Activated naive CD4-positive, alpha-beta T cell treated with anti-CD3 and anti-CD28 coated beads, Interleukin-2, amount 50 U/mL, for 72 hours (primary cell): Measurements from ENCODE around the gene PRAMEF1. TPM values are rescaled to one million over a fixed set of nuclear protein-coding genes. Genes with fewer than 3 reads are reported as not detected.
"Not testable (repeated sequence)": the region's sequence is repeated elsewhere in the genome, so short reads cannot be mapped to it uniquely, and the experiment has no call there.

Experiments
- ATAC-seq, 2 donors: fragments of 150-1000 bp; cut with Tn5 transposase; 2 replicates each; pipeline ENCODE4 v1.10.0; 2021; ENCODE audit warnings: mild to moderate bottlenecking in 2 of 2, moderate library complexity in 2 of 2
- DNase-seq, 2 donors: peaks; one replicate each; pipeline ENCODE4 v3.0.0; 2021 to 2022; ENCODE audit warnings: low spot score in 2 of 2
- H3K27ac Mint-ChIP-seq, 2 donors: one replicate each; pipeline ENCODE4 v1.8.0; 2022; ENCODE audit warnings: mild to moderate bottlenecking in 2 of 2, mixed read lengths in 2 of 2
- H3K36me3 Mint-ChIP-seq, 2 donors: one replicate each; pipeline ENCODE4 v1.8.0; 2022; ENCODE audit warnings: mixed read lengths in 2 of 2
- H3K9me3 Mint-ChIP-seq, 2 donors: one replicate each; pipeline ENCODE4 v1.8.0; 2022; ENCODE audit warnings: mixed read lengths in 2 of 2
- total RNA-seq, 2 donors: library from RNA; stranded (reverse); gene quantifications; one replicate each; pipeline ENCODE4 v1.2.3, GENCODE V29; 2022

The PRAMEF1 gene
- total RNA-seq, 2 donors from 2014 or later: not detected

DNA sequence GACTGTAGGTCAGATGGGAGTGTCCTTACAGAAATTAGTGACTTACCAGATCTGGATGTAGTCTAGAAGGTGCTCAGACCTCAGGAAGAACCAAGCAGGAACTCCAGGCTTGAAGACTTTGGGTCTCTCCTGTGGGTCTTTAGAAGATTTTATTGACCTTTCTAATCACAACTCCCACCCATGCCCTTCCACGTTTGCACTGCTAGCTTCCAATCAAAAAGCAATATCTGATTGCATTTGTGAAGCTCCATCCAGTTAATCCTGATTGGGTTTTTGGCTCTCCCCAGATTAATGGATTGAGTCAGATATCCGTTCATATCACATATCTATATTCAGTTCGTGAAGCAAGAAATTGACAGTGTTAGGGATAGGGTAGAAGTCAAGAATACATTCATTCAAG is 40.1 kb downstream of the PRAMEF1 start, which contains the start of gene PRAMEF11:
Gene PRAMEF11 (minus strand): TSS at position 101 of the 400 bp plus-strand sequence. CDS start 2,621 bp downstream, outside the sequence.
- H3K9me3 Mint-ChIP-seq, DNase-seq, H3K27ac Mint-ChIP-seq, H3K36me3 Mint-ChIP-seq, ATAC-seq: not testable (repeated sequence)

- ATAC-seq, H3K27ac Mint-ChIP-seq, DNase-seq, H3K36me3 Mint-ChIP-seq, H3K9me3 Mint-ChIP-seq: not testable (repeated sequence)
Measured at GRCh38 chr1:12833251-12833650, 42.1 kb downstream of the PRAMEF1 start.

Other genes with a start within 250 kb of the PRAMEF1 start
- gene DHRS3, start 173.2 kb upstream of the PRAMEF1 start, total RNA-seq: 10 to 100 TPM; 85.2 to 93.9 TPM
- gene AADACL4, start 147.3 kb upstream of the PRAMEF1 start, total RNA-seq: not detected
- gene AADACL3, start 75.3 kb upstream of the PRAMEF1 start, total RNA-seq: not detected
- not detected for gene CFAP107, start 45.2 kb upstream of the PRAMEF1 start, total RNA-seq
- gene PRAMEF12, start 17.7 kb upstream of the PRAMEF1 start, total RNA-seq: not detected
- gene PRAMEF11, start 40.0 kb downstream of the PRAMEF1 start, total RNA-seq: not detected
- gene HNRNPCL1, start 57.3 kb downstream of the PRAMEF1 start, total RNA-seq: not detected
- gene PRAMEF2, start 65.7 kb downstream of the PRAMEF1 start, total RNA-seq: not detected
- gene PRAMEF4, start 94.8 kb downstream of the PRAMEF1 start, total RNA-seq: not detected
- gene PRAMEF10, start 106.9 kb downstream of the PRAMEF1 start, total RNA-seq: not detected
- not detected for gene PRAMEF7, start 125.2 kb downstream of the PRAMEF1 start, total RNA-seq
- gene PRAMEF6, start 156.2 kb downstream of the PRAMEF1 start, total RNA-seq: not detected